Measurements from ENCODE around the gene EXOC6.
"Not testable (repeated sequence)": the region's sequence is repeated elsewhere in the genome, so short reads cannot be mapped to it uniquely, and the experiment has no call there.

The EXOC6 gene

DNA sequence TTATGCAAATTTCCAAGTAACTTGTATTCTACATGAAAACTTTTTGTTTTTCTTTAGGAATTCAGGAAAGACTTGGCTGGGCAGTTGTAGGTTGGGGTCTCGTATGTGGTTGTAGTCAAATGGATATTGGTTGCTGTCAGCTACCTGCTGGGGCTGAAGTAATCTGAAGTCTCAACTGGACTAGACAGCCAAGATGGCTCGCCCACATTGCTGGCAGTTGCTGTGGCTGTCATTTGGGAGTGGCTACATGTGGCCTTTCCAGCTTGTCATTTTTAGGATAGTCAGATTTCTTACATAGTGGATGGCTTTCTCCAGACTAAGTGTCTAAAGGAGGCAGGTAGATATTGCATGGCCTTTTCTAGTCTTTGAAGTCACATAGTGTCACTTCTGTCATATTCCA, 32.6 kb downstream of the EXOC6 start:
- no peak for DNase-seq (ENCODE audit: low read depth in 2 of 2)

DNA sequence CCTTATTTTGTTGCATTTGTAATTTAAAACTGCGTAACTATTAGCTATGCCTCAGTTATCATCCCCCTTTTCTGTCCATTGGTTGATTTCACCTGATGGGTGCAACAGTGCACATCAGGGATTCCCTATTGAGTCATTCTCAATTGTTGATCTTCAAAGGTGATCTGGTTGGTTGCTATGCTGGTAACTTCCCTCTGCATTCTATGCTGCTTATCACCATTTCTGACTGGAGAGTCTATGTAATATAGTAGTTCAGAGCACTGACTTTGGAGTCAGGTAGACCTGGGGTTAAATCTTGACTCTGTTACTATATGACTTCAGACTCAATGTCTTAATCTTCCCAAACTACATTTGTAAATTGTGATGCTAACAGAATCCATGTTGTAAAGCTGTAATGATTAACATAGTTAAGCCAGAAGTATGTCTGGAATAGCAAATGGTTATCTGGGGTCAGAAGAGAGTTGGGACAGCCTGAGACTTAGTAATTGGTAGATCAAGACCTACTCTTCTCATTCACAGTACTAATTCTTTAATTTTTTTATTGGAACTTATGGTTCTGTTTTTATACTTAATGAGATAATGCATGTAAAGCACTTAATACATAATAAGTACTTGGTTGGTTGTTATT, 38.1 kb downstream of the EXOC6 start:
- DNase-seq (ENCODE audit: low read depth in 2 of 2), result no peak

DNA sequence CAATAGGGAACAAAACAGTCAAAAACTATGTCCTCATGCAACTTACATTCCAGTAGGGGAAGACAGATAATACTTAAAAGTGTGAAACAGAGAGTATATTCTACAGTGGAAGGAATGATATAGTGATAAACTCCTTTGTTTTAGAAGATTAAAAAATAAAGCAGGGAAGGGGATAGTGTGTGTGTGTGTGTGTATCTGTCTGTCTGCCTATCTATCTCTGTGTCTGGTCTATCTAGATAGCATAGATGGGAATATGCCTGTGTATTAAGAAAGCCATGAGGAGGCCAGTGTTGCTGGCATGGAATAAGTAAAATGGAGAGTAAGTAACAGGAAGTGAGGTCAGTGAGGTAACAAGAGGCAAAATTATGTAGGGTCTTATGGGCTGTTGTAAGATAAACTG, 42.2 kb downstream of the EXOC6 start:
- DNase-seq (ENCODE audit: low read depth in 2 of 2), result no peak

DNA sequence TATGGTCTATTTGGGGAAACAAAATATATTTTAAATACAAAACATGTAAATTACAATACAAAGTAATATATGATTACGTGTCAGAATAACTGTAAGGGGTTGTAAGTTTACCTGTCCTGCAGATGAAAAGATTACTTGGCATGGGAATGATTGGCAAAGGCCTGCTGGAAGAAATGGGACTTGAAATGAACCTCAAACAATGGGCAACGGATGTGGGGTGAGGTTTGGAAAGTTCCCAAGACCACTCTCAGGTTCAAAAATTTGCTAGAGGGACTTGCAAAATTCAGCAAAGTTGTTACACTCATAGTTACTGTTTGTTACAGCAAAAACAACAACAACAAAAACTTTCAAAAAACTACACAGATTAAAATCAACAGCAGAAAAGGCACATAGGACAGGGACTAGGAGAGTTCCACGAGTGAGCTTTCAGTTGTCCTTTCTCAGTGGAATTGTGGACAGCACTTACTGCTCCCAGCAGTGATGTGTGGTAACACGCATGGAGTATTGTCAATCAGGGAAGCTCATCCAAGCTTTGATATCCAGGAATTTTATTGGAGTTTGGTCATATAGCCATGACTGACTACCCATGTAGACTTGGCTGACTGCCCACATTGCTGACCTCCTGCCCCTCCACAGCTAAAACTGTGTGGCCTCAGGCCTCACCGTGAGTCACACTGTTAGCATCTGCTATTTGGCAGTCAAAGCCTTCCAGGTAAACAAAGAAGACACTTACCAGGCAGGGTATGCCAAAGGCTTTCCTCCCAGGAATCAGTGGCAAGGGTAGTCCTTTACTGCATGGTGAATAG, 43.8 kb downstream of the EXOC6 start:
- no peak for DNase-seq (ENCODE audit: low read depth in 2 of 2)

DNA sequence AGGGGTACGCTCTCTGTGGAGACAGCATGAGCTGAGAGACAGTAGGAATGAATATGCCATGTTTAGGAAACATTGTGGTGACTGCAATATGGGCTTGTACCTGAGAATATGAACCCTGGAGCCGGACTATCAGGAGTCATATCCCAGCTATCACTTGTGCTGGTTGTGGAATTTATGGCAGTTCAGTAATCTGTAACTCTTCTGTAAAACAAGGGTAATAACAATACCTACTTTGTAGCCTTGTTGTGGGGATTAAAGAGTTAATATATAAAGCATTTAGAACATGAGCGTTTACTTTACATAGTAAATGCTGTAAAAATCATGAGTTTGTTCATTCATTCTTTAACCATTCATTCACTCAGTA, 44.4 kb downstream of the EXOC6 start:
- no peak for DNase-seq (ENCODE audit: low read depth in 2 of 2)

DNA sequence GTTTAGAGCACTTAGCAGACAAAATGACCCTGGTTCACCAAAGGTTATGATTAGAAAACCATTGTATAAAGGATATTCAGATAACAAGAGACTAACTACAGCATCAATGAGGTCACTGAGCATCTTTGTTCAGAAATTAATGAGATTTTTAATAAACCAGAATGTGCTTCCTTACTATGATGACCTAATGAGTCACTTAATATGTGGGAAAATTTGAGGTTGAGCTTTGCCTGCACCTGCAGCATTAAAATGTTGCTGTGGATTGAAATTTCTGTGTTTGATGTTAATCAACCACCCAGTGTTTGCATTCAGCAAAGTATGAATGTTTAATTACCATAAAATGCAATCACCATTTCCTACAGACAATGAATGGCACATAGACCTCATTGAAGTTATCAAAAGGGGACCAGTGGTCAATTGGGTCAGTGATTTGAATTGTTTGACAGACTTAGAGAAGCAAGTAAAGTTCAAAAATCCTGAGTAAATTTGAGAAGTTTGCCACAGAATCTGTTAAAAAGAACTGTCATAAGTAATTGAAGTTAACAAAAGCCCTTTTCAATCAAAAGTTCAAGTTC, 45.8 kb downstream of the EXOC6 start:
- no peak for DNase-seq (ENCODE audit: low read depth in 2 of 2)

DNA sequence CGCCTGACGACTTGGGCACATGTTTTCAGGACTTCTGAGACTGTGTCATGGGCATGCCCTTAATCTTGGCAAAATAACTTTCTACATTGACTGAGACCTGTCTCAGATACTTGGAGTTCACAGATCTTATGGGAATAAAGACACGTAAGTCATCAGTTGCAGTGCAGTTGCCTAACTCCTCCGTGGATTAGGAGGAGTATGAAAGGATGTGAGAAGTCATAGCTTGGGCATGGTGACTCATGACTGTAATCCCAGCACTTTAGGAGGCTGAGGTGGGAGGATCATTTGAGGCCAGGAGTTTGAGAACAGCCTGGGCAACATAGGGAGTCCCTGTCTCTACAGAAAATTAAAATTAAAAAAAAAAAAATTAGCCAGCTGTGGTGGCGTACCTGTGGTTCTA, 49.6 kb downstream of the EXOC6 start:
- no peak for DNase-seq (ENCODE audit: low read depth in 2 of 2)

DNA sequence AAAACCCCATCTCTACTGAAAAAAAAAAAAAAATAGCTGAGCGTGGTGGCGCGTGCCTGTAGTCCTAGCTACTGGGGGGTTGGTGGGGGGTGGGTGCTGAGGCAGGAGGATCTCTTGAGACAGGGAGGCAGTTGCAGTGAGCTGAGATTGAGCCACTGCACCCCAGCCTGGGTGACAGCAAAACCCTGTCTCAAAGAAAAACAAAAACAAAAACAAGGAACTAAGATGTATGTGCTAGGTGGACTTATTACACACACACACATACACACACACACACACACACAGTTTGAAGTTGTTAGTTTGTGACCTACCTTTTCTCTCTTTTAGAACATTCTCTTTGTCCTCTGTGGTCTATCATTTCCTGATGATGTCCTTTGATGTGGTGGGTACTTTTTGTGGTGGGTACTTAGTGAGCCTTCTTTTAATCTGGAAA, 53.5 kb downstream of the EXOC6 start:
- DNase-seq (ENCODE audit: low read depth in 2 of 2), result no peak

DNA sequence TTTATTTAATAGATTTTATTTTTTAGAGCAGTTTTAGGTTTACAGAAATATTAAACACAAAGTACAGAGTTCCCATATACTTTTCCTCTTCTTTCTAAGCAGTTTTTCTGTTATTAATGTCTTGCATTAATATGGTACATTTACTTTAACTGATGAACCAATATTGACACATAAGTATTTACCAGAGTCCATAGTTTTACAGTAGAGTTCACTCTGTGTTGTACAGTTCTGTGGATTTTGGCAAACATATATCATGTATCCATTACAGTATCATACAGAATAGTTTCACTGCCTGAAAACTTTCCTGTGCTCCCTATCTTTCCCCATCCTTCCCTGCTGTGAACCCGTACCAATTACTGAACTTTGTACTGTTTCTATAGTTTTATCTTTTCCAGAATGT, 55.3 kb downstream of the EXOC6 start:
- no peak for DNase-seq (ENCODE audit: low read depth in 2 of 2)

DNA sequence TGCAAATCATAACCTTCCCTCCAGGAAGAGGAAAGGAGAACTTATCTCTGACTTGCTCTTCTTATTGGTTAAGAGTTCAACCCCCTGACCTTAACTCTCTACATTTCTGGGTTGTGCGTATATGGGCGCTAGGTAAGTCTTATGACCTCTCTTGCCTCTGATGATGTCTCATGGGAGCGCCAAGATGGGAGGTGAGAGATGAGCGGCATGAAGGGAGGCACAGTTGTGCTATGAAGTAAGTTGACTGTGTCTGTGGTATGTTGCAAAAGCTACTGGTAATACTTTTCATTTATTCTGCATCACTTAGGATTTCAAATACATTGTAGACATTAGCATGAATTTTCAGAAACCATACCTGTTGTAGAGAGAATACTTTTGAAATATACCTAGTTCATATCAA, 59.0 kb downstream of the EXOC6 start:
- no peak for DNase-seq (ENCODE audit: low read depth in 2 of 2)

DNA sequence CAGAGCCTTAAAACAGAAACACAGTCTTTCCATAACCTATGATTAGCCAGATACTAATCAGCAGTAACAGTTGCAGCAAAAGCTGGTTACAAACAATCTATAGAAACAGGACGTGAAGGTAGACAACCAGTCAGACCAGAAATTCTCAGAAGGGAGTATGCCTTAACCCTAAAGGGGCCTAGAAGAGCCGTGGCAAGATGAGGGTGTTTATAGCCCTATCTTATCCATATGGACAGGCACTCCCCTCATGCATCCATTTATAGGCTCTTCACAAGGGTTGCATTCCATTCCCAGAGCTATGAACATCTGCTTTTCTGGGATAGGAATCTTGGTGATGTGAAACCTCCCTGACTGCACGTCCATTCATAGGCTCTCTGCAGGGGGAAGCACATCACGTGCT, 64.3 kb downstream of the EXOC6 start:
- not testable (repeated sequence) for DNase-seq (ENCODE audit: low read depth in 2 of 2)

DNA sequence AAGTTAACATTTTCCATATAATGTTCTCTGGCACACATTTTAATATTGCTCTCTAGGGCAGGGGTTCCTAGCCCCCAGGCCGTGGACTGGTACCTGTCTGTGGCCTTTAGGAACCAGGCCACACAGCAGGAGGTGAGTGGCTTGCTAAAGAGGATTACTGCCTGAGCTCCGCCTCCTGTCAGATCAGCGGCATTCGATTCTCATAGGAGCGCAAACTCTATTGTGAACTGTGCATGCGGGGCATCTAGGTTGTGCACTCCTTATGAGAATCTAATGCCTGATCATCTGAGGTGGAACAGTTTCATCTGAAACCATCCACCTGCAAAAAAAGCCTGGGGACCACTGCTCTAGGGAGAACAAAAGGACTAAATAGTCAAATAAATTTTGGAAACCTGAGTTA, 65.7 kb downstream of the EXOC6 start:
- DNase-seq (ENCODE audit: low read depth in 2 of 2), result no peak

DNA sequence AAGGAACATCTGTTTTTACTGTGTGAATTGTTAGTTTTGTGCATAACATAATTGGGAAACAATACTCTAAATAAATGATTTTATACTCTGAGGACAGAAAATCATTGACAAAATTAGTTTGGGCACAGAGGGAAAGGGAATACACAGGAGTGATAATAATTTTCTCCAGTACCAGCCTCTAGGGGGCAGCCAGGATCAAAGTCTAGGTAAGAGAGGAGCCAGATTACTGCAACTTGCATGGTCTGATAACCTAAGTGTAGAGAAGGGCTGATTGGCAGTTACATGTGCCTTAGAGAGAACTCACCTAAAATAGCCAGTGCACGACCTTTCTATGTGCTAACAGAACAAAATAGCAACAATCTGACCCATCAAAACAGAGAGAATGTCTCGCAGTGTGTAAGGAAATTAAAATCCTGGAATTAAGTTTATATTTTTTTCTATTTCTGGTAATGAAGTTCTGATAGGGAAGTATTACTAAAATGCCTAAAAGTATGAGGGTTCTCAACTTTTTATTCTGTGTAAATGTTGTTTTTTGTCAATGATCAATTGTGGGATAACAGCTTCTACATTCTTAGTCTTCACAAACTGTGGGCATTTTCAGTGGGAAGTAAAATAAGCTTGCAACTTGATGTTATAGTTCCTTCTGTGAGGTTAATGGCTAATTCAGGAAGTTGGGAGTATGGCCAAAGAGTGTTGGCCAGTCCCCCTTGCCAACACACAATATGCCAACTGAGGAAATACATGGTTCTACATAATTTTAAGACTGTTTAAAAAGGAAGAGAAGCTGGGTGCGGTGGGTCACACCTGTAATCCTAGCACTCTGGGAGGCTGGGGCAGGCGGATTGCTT, 66.4 kb downstream of the EXOC6 start:
- peak in 1 of 2 donors; percentile 15 for DNase-seq (ENCODE audit: low read depth in 2 of 2)

DNA sequence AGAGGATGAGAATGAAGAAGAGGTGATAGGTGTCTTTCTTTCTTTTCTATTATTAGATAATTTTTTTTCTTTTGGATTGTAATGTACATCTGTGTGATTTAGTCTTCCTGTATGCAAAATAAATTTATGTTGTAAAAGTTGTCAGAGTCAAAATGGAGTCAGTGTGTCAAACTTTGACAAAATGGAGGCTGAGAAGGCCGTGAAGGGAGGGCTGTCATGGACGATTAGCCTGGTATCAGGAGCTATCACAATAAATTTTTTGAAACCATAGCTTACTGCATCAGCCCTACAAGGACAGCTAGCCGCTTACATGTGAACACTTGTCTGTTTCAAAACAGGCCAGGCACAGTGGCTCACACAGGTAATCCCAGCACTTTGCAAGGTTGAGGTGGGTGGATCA, 67.6 kb downstream of the EXOC6 start:
- no peak for DNase-seq (ENCODE audit: low read depth in 2 of 2)

DNA sequence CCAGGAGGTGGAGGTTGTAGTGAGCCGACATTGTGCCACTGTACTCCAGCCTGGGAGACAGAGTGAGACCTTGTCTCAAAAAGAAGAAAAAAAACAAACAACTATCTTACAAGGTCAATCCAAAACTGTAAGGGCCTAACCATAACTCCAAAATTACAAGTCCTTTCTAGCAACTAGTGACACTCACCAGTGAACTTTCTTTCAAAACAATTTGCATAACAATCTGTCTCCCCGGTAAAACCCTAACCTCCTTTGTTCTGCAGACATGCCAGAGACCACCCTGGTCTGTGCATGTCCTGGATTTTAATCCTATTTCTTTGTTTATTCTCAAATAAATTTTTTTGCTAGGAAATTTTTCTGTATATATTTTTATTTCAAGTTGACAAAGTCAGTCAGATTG, 68.1 kb downstream of the EXOC6 start:
- no peak for DNase-seq (ENCODE audit: low read depth in 2 of 2)

DNA sequence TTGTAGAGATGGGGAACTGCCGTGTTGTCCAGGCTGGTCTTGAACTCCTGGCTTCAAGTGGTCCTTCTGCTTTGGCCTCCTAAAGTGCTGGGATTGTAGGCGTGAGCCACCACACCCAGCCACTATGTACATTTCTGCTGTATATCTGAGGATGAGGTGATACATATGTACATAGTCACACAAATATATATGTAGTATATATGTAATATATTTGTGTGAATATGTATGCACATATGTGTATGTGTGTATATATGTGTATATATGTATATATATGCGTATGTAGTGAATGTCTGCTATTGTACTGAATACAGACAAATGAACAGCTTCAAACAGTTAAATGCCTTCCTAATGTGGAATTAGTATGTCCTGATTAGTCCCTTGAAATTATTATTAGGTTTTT, 70.3 kb downstream of the EXOC6 start:
- DNase-seq (ENCODE audit: low read depth in 2 of 2), result no peak

DNA sequence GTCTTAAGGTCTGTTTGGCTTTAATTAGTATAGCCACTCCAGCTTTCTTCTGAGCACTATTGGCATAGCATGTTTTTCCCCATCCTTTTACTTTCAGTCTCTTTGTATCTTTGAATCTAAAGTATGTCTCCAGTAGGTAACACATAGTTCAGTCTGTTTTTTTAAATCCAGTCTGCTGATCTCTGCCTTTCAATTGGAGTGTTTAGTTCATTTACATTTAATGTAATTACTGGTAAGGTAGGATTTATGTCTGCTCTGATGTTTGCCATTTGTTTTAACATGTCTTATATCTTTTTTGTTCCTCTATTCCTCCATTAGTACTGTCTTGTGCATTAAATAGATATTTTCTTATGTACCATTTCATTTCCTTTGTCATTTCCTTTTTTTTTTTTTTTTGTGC, 72.5 kb downstream of the EXOC6 start:
- DNase-seq (ENCODE audit: low read depth in 2 of 2), result no peak

DNA sequence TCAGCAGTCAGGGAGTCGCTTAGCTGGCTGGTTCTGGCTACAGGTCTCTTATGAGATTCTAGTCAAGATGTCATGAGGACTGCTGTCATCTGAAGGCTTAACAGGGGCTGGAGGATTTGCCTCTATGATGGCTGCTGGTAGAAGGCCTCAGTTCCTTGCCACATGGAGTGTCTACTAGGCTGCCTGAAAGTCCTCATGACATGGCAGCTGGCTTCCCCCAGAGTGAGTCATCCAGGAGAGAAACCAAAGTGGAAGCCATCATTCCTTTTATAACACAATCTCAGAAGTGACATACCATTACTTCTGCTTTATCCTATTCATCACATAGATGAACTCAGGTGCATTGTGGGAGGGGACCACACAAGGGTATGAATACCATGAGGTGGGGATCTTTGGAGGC, 75.1 kb downstream of the EXOC6 start:
- no peak for DNase-seq (ENCODE audit: low read depth in 2 of 2)

DNA sequence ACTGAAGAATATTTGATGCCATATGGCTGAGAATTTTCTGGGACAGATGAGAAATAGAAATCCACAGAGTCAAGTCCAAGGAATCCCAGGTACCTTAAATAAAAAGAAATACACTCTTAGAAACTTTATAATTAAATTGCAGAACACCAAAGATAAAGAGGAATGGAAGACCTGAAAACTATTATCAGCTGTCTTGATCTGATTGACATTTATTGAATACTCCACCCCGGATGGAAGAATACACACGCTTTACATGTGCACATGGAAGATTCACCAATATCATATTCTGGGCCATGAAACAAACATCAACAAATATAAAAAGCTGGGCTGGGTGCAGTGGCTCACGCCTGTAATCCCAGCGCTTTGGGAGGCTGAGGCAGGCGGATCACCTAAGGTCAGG, 81.6 kb downstream of the EXOC6 start:
- DNase-seq (ENCODE audit: low read depth in 2 of 2), result no peak

DNA sequence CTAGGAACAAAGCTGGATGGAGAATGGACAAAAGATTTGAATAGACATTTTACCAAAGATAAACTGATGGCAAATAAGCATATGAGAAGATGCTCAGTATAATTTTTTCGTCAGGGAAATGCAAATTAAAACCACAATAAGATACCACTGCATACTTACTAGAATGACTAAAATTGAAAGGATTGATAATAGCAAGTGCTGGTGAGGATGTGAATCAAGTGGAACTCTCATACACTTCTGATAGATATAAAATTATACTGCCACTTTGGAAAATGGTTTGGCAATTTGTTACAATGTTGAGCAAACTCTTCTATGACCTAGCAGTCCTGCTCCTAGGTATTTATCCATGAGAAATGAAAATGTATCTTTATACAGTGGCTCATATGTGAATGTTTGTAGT, 83.3 kb downstream of the EXOC6 start:
- DNase-seq (ENCODE audit: low read depth in 2 of 2), result no peak

DNA sequence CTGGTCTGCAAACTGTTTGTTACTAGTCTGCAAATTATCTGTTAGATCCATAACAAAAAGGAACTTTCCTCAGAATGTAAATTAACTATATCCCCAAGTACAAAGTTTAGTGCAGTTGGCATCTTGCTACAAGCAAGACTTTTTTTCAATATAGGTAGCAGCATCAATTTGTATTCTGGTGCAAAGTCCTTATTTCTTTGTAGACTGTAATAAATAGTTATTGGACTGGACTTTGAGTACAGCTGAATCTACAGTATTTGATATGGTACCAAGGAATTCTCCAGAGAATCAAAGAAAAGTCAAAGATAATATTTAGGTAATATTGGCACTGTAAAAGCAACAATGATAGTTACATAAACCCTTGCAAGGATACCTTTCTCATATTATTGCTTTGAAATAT, 89.6 kb downstream of the EXOC6 start:
- no peak for DNase-seq (ENCODE audit: low read depth in 2 of 2)

DNA sequence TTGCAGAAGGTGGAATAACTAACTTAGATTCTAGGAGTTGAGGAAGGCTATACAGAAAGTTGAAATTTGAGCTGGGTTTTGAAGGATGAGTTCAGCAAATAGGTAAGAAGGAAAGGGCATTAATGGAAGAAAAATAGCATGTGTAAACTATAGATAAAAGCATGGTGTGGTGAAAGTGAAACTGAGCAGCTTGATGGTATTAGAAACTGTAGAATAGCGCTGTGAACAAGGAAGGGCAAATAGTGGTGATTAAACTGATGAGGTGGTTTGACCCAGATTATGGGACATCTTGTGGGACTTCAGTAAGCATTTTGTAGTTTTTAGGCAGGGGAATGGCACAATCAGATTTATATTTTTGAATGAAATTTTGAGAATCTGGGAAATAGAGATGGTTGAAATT, 90.5 kb downstream of the EXOC6 start:
- no peak for DNase-seq (ENCODE audit: low read depth in 2 of 2)

DNA sequence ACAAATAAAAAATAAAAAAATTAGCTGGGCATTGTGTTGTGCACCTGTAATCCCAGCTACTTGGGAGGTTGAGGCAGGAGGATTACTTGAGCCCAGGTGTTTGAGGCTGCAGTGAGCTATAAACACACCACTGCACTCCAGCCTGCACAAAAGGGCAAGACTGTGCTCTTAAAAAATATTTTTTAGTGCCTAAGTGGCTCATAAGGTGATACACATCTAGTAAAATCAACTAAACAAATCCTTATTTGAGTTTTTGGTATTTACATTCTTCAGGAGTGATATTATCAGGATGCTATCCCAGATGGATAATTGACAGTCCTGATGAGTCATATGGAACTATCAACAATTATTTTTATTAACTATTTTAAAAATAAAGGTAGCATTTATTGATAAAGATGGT, 93.9 kb downstream of the EXOC6 start:
- DNase-seq (ENCODE audit: low read depth in 2 of 2), result no peak
